ENCODE data around the gene CHRNA9. TPM values are rescaled to one million over a fixed set of nuclear protein-coding genes. Genes with fewer than 3 reads are reported as not detected.

Gene CHRNA9
- polyA plus RNA-seq, 1 of the 3 experiments (the other 2 are of a cell fraction): 0.05 TPM

GRCh38 chr4:40363382-40363920, 28.3 kb downstream of the CHRNA9 start:
- ChIA-PET POLR2A (no interaction called here), CTCF (interaction anchor here (0.9 to 2.0 kb wide), 3 partner anchors 35 to 46 kb away, joined by 3 to 6 read pairs (median 5); no protein-coding TSS in a partner anchor)
- H3K4me1 ChIP-seq (ENCODE audit: control insufficient read depth in 1 of 2, insufficient read depth in 2 of 2, low read depth in 1 of 2, low read length in 1 of 2): no peaks in the 10 kb centered on the region
- no peaks in the 10 kb centered on the region for H3K9me2 ChIP-seq
- no peak overlapping the region for H3K9ac ChIP-seq
- no peak for DNase-seq
- 65% methylated on average over 9 of the region's 9 CpGs for WGBS (ENCODE audit: low lambda C conversion rate)
- no peaks in the 10 kb centered on the region for H3K27me3 ChIP-seq (ENCODE audit: insufficient read depth)
- H4K20me1 ChIP-seq (ENCODE audit: insufficient read depth): no peaks in the 10 kb centered on the region
- H2AFZ ChIP-seq (ENCODE audit: low read depth): no peak overlapping the region
- no peaks in the 10 kb centered on the region for H3K79me2 ChIP-seq (ENCODE audit: insufficient read depth)
- no peak for TF ChIP-seq FOXM1 (IDR thresholded peaks at IDR 0.05; ENCODE audit: low read depth)
- TF ChIP-seq FOSL2 (IDR thresholded peaks at IDR 0.05; ENCODE audit: borderline replicate concordance, low read depth): no peak
- TF ChIP-seq NFIC (IDR thresholded peaks at IDR 0.05; ENCODE audit: borderline replicate concordance): no peak
- H3K4me2 ChIP-seq: no peak overlapping the region
- no peak overlapping the region for H3K27ac ChIP-seq (ENCODE audit: low read depth in 2 of 2, low read length in 1 of 2)
- H3K9me3 ChIP-seq: no peaks in the 10 kb centered on the region
- no peaks in the 10 kb centered on the region for H3K36me3 ChIP-seq (replicated peaks in 1 of 2; ENCODE audit: control insufficient read depth in 1 of 2, insufficient read depth in 2 of 2, low read length in 1 of 2)
- no peak overlapping the region for H3K4me3 ChIP-seq (ENCODE audit: low read depth in 2 of 2, low read length in 1 of 2)
- no peaks in the 10 kb centered on the region for H3F3A ChIP-seq (replicated peaks; ENCODE audit: insufficient read depth)

- Histone ChIP-seq H3F3A (replicated peaks; ENCODE audit: insufficient read depth) (no peaks in the 10 kb centered on the region), H3K36me3 (replicated peaks in 1 of 2; ENCODE audit: control insufficient read depth in 1 of 2, insufficient read depth in 2 of 2, low read length in 1 of 2) (no peaks in the 10 kb centered on the region), H3K4me3 (ENCODE audit: low read depth in 2 of 2, low read length in 1 of 2) (no peak overlapping the region), H3K27ac (ENCODE audit: low read depth in 2 of 2, low read length in 1 of 2) (no peak overlapping the region), H3K9me2 (no peaks in the 10 kb centered on the region), H3K4me2 (no peak overlapping the region), H4K20me1 (ENCODE audit: insufficient read depth) (no peaks in the 10 kb centered on the region), H3K4me1 (ENCODE audit: control insufficient read depth in 1 of 2, insufficient read depth in 2 of 2, low read depth in 1 of 2, low read length in 1 of 2) (no peaks in the 10 kb centered on the region), H3K27me3 (ENCODE audit: insufficient read depth) (no peaks in the 10 kb centered on the region), H2AFZ (ENCODE audit: low read depth) (no peak overlapping the region), H3K79me2 (ENCODE audit: insufficient read depth) (no peaks in the 10 kb centered on the region), H3K9me3 (no peaks in the 10 kb centered on the region), H3K9ac (no peak overlapping the region)
- ChIA-PET CTCF (interaction anchor here (0.9 to 2.0 kb wide), 3 partner anchors 34 to 47 kb away, joined by 3 to 6 read pairs (median 5); no protein-coding TSS in a partner anchor), POLR2A (no interaction called here)
- no peak for DNase-seq
- no peak for TF ChIP-seq RAD21 (IDR thresholded peaks at IDR 0.05; ENCODE audit: low read length)
- no peak for TF ChIP-seq JUND (IDR thresholded peaks at IDR 0.05)
- TF ChIP-seq MXI1 (IDR thresholded peaks at IDR 0.05; ENCODE audit: low read depth, low read length): no peak
- TF ChIP-seq RFX5 (IDR thresholded peaks at IDR 0.05; ENCODE audit: low read length): no peak
- no peak for TF ChIP-seq REST (IDR thresholded peaks at IDR 0.05; ENCODE audit: low read depth, low read length)
- no peak for TF ChIP-seq IRF3 (IDR thresholded peaks at IDR 0.05; ENCODE audit: low read depth, low read length)
- TF ChIP-seq NRF1 (IDR thresholded peaks at IDR 0.05; ENCODE audit: low read depth, low read length): no peak
- no peak for TF ChIP-seq MAX (IDR thresholded peaks at IDR 0.05; ENCODE audit: low read depth)
- TF ChIP-seq CTCF (IDR thresholded peaks at IDR 0.05): no peak
- TF ChIP-seq POLR2AphosphoS5 (IDR thresholded peaks at IDR 0.05; ENCODE audit: low read depth, low read length): no peak
- TF ChIP-seq FOXJ3 (CRISPR knock-in tag; IDR thresholded peaks at IDR 0.05): no peak
- no peak for TF ChIP-seq GABPA (IDR thresholded peaks at IDR 0.05; ENCODE audit: low read depth)
- no peak for TF ChIP-seq YY1 (IDR thresholded peaks at IDR 0.05; ENCODE audit: low read depth)
- TF ChIP-seq USF2 (IDR thresholded peaks at IDR 0.05; ENCODE audit: borderline replicate concordance, low read depth, low read length): no peak
- no peak for TF ChIP-seq NFIC (IDR thresholded peaks at IDR 0.05; ENCODE audit: borderline replicate concordance)
- TF ChIP-seq PBX3 (IDR thresholded peaks at IDR 0.05): no peak
- TF ChIP-seq USF1 (IDR thresholded peaks at IDR 0.05; ENCODE audit: borderline replicate concordance, low read depth): no peak
Measured at GRCh38 chr4:40363945-40364344, 28.8 kb downstream of the CHRNA9 start.
